GM18511 (cell line): Measurements from ENCODE around the gene UCN2.
"Not testable (repeated sequence)": the region's sequence is repeated elsewhere in the genome, so short reads cannot be mapped to it uniquely, and the experiment has no call there.

Source experiments
- ATAC-seq: cut with Tn5 transposase; IDR thresholded peaks from one replicate; pipeline ENCODE4 v1.9.1; 2021; ENCODE audit warnings: mild to moderate bottlenecking, moderate library complexity; ENCODE audit not compliant: unreplicated experiment

Gene UCN2

GRCh38 chr3:48564022-48564421 is 441 bp upstream of the UCN2 start:
- ATAC-seq = no peak

GRCh38 chr3:48562367-48563095 is 1.1 kb downstream of the UCN2 start:
- ATAC-seq = no peak

GRCh38 chr3:48561045-48561736 is 2.4 kb downstream of the UCN2 start:
- no peak for ATAC-seq

- ATAC-seq = no peak
Measured at GRCh38 chr3:48560648-48561018, 2.9 kb downstream of the UCN2 start.

GRCh38 chr3:48558493-48559134 is 5.0 kb downstream of the UCN2 start:
- no peak for ATAC-seq

GRCh38 chr3:48556796-48557626 is 6.6 kb downstream of the UCN2 start, which contains the start of gene PFKFB4:
TSS of gene PFKFB4 (minus strand) at chr3:48556803. CDS start at chr3:48556777, 26 bp downstream.
- ATAC-seq = peak; percentile 89

- no peak for ATAC-seq
Measured at GRCh38 chr3:48555949-48556795, 7.4 kb downstream of the UCN2 start.

GRCh38 chr3:48555231-48555948 is 8.2 kb downstream of the UCN2 start:
- ATAC-seq = no peak

- no peak for ATAC-seq
Measured at GRCh38 chr3:48553886-48554845, 9.4 kb downstream of the UCN2 start.

- no peak for ATAC-seq
Measured at GRCh38 chr3:48553361-48553760, 10.2 kb downstream of the UCN2 start.

- no peak for ATAC-seq
Measured at GRCh38 chr3:48552111-48552951, 11.2 kb downstream of the UCN2 start.

GRCh38 chr3:48551651-48552050 is 11.9 kb downstream of the UCN2 start:
- ATAC-seq = not testable (repeated sequence)

GRCh38 chr3:48548729-48549705 is 14.6 kb downstream of the UCN2 start:
- ATAC-seq = no peak

GRCh38 chr3:48548126-48548525 is 15.5 kb downstream of the UCN2 start:
- ATAC-seq = no peak

- ATAC-seq = no peak
Measured at GRCh38 chr3:48546203-48546829, 17.3 kb downstream of the UCN2 start.

GRCh38 chr3:48544141-48544540 is 19.4 kb downstream of the UCN2 start:
- no peak for ATAC-seq
